ENCODE measurements around the gene MORF4L2.

DNA sequence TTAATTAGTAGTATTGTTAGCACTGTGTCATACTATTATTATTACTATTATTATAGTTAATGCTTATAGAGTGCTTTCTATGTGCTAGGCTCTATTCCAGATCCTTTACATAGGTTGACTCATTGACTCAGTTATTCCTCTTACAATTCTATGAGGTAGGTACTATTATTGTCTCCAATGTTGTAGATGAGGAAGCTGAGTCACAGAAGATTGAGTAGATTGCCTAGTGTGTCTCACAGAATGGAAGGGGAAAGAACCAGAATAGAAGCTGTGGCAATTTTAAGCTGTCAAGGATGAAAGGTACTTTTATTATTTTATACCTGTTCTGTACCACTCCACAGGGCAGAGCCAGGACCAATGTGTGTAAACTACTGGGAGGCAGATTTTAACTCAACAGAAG, 59.6 kb downstream of the MORF4L2 start:
- TF ChIP-seq CTCF (IDR thresholded peaks at IDR 0.05; ENCODE audit: low read length): no peak
- TF ChIP-seq EZH2 (IDR thresholded peaks at IDR 0.05; ENCODE audit: borderline replicate concordance, low read length): no peak
